GM11168 (cell line): ENCODE measurements around the gene TIMM10.

Source experiments
- in situ Hi-C: fragments of 300-500 bp; cut with MboI; formaldehyde crosslinking; loops from one replicate; pipeline ENCODE4 v1.12.0; 2022; ENCODE audit warnings: low sequenced_read_pairs; ENCODE audit not compliant: unreplicated experiment

The TIMM10 gene, protein sequence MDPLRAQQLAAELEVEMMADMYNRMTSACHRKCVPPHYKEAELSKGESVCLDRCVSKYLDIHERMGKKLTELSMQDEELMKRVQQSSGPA

DNA sequence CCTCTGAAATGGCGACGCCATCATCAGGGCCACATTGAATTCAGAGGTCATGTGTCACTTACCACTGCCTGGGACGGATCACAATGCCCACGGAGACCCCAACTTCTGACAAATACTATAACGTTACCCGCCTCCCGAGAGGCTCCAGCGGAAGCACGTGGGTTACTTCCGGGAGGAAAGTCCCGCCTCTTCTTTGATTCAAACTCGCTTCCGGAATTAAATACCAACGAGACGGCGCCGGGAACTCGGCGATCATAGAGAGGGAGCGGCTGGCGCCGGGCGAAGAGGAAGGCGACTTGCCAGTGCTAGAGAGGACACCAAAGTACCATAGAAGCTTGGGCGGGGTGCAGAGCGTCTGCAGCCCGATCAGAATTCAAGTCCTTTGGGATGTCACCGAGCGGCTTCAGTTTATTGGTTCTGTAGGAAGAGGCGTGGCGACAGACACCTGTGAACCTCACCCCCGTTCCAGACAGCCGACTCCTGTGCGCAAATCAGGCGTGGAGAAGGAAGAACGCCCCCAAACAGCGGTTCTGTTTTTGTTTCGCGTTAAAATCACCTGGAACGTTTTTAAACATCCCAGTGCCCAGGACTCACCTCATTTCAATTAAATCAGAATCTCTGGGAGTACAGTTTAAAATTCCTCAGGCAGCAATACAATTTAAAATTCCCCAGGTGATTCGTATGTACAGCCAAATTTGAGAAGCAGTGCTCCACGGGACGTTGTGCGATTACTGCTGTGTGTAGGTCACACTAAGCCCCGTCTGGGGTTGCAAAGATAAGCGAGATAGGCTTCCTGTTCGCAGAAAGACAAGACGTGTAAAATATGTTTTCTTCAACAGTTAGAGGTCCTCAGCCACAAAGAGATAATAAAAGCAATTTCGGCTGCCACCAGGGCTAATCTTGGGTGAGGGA, at the start of gene TIMM10:
TSS of gene TIMM10 (minus strand) at position 159 of the 912 bp plus-strand sequence. CDS start 565 bp downstream, outside the sequence.
- in situ Hi-C loops = no loop called here

DNA sequence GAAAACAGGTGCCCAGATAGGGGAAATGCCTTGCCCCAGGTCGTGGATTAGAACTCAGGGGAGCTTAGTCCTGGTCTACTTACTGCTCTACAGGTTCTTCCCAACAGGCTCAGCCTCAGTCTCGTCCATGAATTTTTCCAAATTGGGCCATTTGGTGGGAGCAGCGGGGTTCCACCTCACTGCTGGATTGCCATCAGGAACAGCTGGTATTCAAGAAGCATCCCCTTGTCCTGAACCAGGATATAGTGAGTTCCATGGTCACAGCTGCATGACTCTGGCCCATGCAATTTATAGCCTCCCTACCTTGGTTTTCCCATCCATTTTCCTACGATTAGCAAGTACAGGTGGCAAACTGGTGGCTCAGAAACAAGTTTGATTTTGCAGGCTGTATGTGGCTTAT, 43.5 kb upstream of the TIMM10 start:
- in situ Hi-C loops = no loop called here

DNA sequence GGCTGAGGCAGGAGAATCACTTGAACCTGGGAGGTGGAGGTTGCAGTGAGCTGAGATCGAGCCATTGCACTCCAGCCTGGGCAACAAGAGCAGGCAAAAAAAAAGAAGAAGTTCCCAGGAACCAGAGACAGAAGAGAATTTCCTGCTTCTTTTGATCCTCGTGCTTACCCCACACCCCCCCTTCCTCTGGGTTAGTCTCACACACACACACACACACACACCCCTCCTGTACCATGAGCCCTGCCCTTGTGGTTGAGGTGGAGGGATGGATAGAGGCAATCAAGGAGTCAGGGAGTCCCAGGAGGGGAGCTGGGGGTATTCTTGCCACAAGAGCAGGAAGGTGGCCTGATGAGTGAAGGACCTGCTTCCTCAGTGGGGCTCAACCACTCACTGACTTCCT, 41.1 kb upstream of the TIMM10 start:
- in situ Hi-C loops = no loop called here

GRCh38 chr11:57568330-57568766, 37.8 kb upstream of the TIMM10 start:
- in situ Hi-C loops = no loop called here

- in situ Hi-C loops = no loop called here
Observed at GRCh38 chr11:57567515-57568329, 37.2 kb upstream of the TIMM10 start, which contains the start of gene UBE2L6. Gene UBE2L6 (minus strand): TSS chr11:57567672. CDS start chr11:57567611, 61 bp downstream.

GRCh38 chr11:57566905-57567514, 36.5 kb upstream of the TIMM10 start:
- in situ Hi-C loops = no loop called here

- in situ Hi-C loops = no loop called here
Observed at GRCh38 chr11:57566005-57566904, 35.7 kb upstream of the TIMM10 start.

- in situ Hi-C loops = no loop called here
Observed at GRCh38 chr11:57562596-57562995, 32.0 kb upstream of the TIMM10 start.

DNA sequence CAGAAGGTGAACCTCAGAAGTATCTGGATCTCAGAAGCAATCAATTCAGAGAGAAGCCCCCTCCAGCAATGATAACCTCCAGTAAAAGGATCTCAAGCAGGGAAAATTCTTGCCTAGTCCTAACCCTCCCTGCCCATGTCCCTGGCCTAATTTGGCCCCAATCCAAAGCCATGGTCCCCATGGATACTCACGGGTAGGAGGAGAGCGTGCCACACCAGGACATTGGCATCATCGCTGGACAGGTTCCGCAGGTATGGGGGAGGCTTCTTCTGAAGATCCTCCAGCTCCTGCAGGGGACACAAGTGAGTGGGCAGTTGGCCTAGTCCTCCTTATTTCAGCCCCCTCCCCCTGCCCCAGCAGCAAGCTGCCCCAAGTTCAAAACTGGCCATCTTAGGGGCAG, 29.6 kb upstream of the TIMM10 start:
- in situ Hi-C loops = no loop called here

DNA sequence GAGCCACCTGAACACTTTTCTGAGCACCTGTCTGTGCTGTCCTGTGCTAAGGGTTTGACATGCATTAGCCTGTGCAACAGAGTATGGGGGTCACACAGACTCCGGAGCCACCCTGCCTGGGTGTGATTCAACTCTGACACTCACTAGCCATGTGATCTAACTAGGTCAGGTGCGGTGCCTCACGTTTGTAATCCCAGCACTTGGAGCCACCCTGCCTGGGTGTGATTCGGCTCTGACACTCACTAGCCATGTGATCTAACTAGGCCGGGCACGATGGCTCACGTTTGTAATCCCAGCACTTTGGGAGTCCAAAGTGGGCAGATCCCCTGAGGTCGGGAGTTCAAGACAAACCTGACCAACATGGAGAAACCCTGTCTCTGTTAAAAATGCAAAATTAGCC, 25.5 kb upstream of the TIMM10 start:
- in situ Hi-C loops = no loop called here

GRCh38 chr11:57555393-57555792, 24.8 kb upstream of the TIMM10 start:
- in situ Hi-C loops = no loop called here

- in situ Hi-C loops = no loop called here
Observed at GRCh38 chr11:57552479-57552878, 21.9 kb upstream of the TIMM10 start.

DNA sequence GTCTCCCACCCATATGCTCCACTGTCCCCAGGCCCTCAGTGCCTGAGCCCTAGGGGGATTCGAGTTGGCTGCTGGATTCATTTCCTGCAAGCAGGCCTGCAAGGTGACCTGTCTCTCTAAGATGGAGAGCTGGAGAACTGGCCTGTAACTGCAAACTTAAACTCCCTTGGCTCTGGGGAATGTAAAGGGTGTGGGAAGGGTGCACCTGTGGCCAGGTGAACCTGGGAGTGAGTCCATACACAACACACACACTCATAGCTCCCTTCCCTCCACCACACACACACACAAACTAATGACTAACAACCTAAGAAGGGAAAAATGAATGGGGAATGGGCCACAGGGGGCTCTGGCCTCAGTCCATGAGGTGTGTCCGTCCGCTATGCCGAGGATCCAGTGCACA, 21.4 kb upstream of the TIMM10 start:
- in situ Hi-C loops = no loop called here

DNA sequence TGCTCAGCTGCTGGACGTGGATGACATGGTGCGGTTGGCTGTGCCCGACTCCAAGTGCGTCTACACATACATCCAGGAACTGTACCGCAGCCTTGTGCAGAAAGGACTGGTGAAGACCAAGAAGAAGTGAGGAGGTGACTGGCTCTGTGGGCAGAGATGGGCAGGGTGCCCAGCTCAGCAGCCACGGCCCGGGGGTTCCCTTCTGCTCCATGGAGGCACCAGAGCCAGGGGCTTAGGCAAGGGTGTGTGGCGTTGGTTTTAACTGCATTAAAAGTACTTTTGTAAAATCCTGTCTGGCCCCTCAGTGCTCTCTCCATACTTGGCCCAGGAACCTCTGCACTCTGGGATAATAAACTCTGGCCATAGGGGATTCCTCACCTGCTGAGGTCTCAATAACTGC, 19.4 kb upstream of the TIMM10 start:
- in situ Hi-C loops = no loop called here

DNA sequence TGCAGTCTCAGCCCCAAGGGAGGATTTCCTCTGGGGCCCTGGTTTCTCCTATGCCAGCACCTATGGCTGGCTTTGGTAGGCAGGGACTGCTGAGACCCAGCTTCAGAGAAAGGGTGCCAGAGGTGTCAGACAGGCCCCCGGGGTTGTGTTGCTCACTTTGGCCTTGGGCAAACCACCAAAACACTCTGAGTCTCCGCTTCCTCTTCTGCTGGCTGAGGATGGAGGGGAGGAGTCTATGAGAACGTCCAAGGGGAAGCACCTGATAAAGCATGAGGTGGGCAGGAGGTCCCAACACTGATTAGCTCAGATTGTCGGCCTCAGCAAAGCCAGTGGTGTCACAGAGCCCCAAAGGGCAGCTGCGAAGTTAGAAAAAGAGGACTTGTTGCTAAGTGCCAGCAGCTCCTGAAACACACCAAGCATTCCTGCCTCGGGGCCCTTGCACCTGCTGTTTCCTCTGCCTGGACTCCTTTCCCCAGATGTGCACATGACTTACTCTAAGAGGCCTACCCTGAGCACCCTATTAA, 17.4 kb upstream of the TIMM10 start:
- in situ Hi-C loops = no loop called here

DNA sequence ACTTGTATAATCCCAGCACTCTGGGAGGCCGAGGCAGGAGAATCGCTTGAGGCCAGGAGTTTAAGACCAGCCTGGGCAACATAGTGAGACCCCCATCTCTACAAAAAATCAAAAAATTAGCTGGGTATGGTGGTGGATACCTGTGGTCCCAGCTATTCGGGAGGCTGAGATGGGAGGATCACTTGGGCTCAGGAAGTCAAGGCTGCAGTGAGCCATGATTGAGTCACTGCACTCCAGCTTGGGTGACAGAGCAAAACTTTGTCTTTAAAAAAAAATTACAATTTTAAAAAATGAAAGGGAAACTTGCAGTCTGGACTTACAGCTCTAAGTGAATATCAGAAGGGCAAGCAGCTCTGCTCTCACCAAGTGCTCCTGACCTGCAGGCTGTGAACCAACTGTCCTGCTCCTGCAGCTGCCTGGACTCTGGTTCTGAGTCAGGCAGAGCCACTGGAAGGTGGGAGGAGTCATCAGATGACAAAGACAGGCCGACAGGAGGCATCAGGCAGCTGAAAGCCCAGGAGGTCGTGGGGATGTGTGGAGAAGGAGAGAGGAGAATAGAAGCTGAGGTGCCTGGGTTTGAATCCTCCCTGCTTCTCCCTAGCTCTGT, 16.4 kb upstream of the TIMM10 start:
- in situ Hi-C loops = no loop called here

- in situ Hi-C loops = no loop called here
Observed at GRCh38 chr11:57546451-57546850, 15.9 kb upstream of the TIMM10 start.

- in situ Hi-C loops = no loop called here
Observed at GRCh38 chr11:57545883-57546282, 15.3 kb upstream of the TIMM10 start.

GRCh38 chr11:57544566-57544965, 14.0 kb upstream of the TIMM10 start:
- in situ Hi-C loops = no loop called here
